H9 (cell line): Measurements from ENCODE around the gene HMX1. TPM values are rescaled to one million over a fixed set of nuclear protein-coding genes. Genes with fewer than 3 reads are reported as not detected.

Experiments used
- DNase-seq: peaks from one replicate; pipeline ENCODE4 v3.0.0-alpha.2; 2017
- H2AFZ ChIP-seq: one replicate; pipeline ENCODE4 v1.6.1; 2013; ENCODE audit warnings: mild to moderate bottlenecking, low read length, control low read depth, moderate library complexity
- H2AK5ac ChIP-seq: 2 replicates; pipeline ENCODE4 v1.6.1; 2013; ENCODE audit warnings: low read length, control low read depth, mixed read lengths; ENCODE audit not compliant: insufficient read length
- H2BK120ac ChIP-seq: one replicate; pipeline ENCODE4 v1.6.1; 2013; ENCODE audit warnings: low read depth, mild to moderate bottlenecking, low read length, control low read depth, inconsistent platforms; ENCODE audit not compliant: poor library complexity, severe bottlenecking
- H2BK12ac ChIP-seq: 2 replicates; pipeline ENCODE4 v1.6.1; 2013; ENCODE audit warnings: low read length, control low read depth, mixed read lengths, low read depth; ENCODE audit not compliant: insufficient read length
- H2BK15ac ChIP-seq: 2 replicates; pipeline ENCODE4 v1.6.1; 2013; ENCODE audit warnings: low read depth, low read length, control low read depth
- H2BK20ac ChIP-seq: one replicate; pipeline ENCODE4 v1.6.1; 2013; ENCODE audit warnings: low read depth, mild to moderate bottlenecking, low read length, control low read depth, inconsistent platforms; ENCODE audit not compliant: poor library complexity, severe bottlenecking
- H2BK5ac ChIP-seq: 2 replicates; pipeline ENCODE4 v1.6.1; 2013; ENCODE audit warnings: low read length, control low read depth, mixed read lengths; ENCODE audit not compliant: insufficient read length
- H3K14ac ChIP-seq: 2 replicates; pipeline ENCODE4 v1.6.1; 2013; ENCODE audit warnings: low read length, control low read depth; ENCODE audit not compliant: insufficient read depth
- H3K18ac ChIP-seq: 2 replicates; pipeline ENCODE4 v1.6.1; 2013; ENCODE audit warnings: low read depth, mild to moderate bottlenecking, mixed read lengths, low read length, control low read depth; ENCODE audit not compliant: insufficient read length
- H3K23ac ChIP-seq: 2 replicates; pipeline ENCODE4 v1.6.1; 2013; ENCODE audit warnings: low read length, control low read depth, mixed read lengths, low read depth; ENCODE audit not compliant: insufficient read length
- H3K23me2 ChIP-seq: 2 replicates; pipeline ENCODE4 v1.6.1; 2013; ENCODE audit warnings: low read depth, mild to moderate bottlenecking, mixed read lengths, low read length, control low read depth; ENCODE audit not compliant: insufficient read length, poor library complexity, severe bottlenecking
- H3K27ac ChIP-seq: 2 replicates; pipeline ENCODE4 v1.5.1; 2013; ENCODE audit warnings: low read length, control low read depth, mixed read lengths, low read depth; ENCODE audit not compliant: insufficient read length
- H3K27me3 ChIP-seq: 2 replicates; pipeline ENCODE4 v1.6.1; 2013; ENCODE audit warnings: low read length, control low read depth, inconsistent platforms; ENCODE audit not compliant: insufficient read depth
- H3K4ac ChIP-seq: 2 replicates; pipeline ENCODE4 v1.6.1; 2013; ENCODE audit warnings: low read depth, mild to moderate bottlenecking, control low read depth, inconsistent platforms, low read length, moderate library complexity
- H3K4me1 ChIP-seq: 2 replicates; pipeline ENCODE4 v1.6.1; 2013; ENCODE audit warnings: low read length, control low read depth, inconsistent platforms; ENCODE audit not compliant: insufficient read depth
- H3K4me2 ChIP-seq: 2 replicates; pipeline ENCODE4 v1.6.1; 2013; ENCODE audit warnings: low read length, control low read depth, mixed read lengths; ENCODE audit not compliant: insufficient read length, insufficient read depth
- H3K56ac ChIP-seq: 2 replicates; pipeline ENCODE4 v1.6.1; 2013; ENCODE audit warnings: low read depth, mild to moderate bottlenecking, mixed read lengths, low read length, control low read depth; ENCODE audit not compliant: insufficient read length
- H3K79me1 ChIP-seq: 2 replicates; pipeline ENCODE4 v1.6.1; 2013; ENCODE audit warnings: low read depth, mild to moderate bottlenecking, moderate library complexity, low read length, control low read depth, inconsistent platforms; ENCODE audit not compliant: insufficient read depth, poor library complexity, severe bottlenecking
- H3K79me2 ChIP-seq: 2 replicates; pipeline ENCODE4 v1.6.1; 2013; ENCODE audit warnings: low read length, control low read depth, inconsistent platforms; ENCODE audit not compliant: insufficient read depth
- H3K9ac ChIP-seq: 2 replicates; pipeline ENCODE4 v1.6.1; 2013; ENCODE audit warnings: low read length, control low read depth, mixed read lengths; ENCODE audit not compliant: insufficient read length; ENCODE audit errors: extremely low read depth
- H3K9me3 ChIP-seq: one replicate; pipeline ENCODE4 v1.6.1; 2013; ENCODE audit warnings: low read depth, low read length, inconsistent platforms; ENCODE audit not compliant: control insufficient read depth
- H3T11ph ChIP-seq: one replicate; pipeline ENCODE4 v1.6.1; 2013; ENCODE audit warnings: mild to moderate bottlenecking, low read length, control low read depth, inconsistent platforms
- H4K20me1 ChIP-seq: one replicate; pipeline ENCODE4 v1.6.1; 2013; ENCODE audit not compliant: control insufficient read depth, insufficient read length, insufficient read depth
- H4K5ac ChIP-seq: 2 replicates; pipeline ENCODE4 v1.6.1; 2013; ENCODE audit warnings: low read depth, mild to moderate bottlenecking, mixed read lengths, low read length, control low read depth; ENCODE audit not compliant: insufficient read length
- H4K8ac ChIP-seq: replicated peaks from 2 replicates; pipeline ENCODE4 v1.6.1; 2013; ENCODE audit warnings: low read length, control low read depth, mixed read lengths, low read depth; ENCODE audit not compliant: insufficient read length
- H4K91ac ChIP-seq: 2 replicates; pipeline ENCODE4 v1.6.1; 2013; ENCODE audit warnings: low read depth, mild to moderate bottlenecking, moderate library complexity, mixed read lengths, low read length, control low read depth; ENCODE audit not compliant: insufficient read length
- H3K27ac Mint-ChIP-seq, 3 experiments: 2 replicates in 2 of 3; 3 replicates in 1 of 3; pipeline ENCODE4 v1.8.0; 2020 to 2021; ENCODE audit warnings: mixed read lengths in 3 of 3, mild to moderate bottlenecking in 1 of 3, moderate library complexity in 1 of 3
- H3K27me3 Mint-ChIP-seq: 2 replicates; pipeline ENCODE4 v1.8.0; 2021; ENCODE audit warnings: low read depth, mild to moderate bottlenecking, moderate library complexity, mixed read lengths
- H3K36me3 Mint-ChIP-seq, 3 experiments: 2 replicates in 2 of 3; 3 replicates in 1 of 3; pipeline ENCODE4 v1.8.0; 2020 to 2021; ENCODE audit warnings: low read depth in 3 of 3, mixed read lengths in 3 of 3; ENCODE audit not compliant: insufficient read depth in 1 of 3
- H3K4me1 Mint-ChIP-seq, 2 experiments: 2 replicates each; pipeline ENCODE4 v1.8.0; 2020; ENCODE audit warnings: mixed read lengths in 2 of 2
- H3K4me3 Mint-ChIP-seq, 2 experiments: 2 replicates in 1 of 2; 3 replicates in 1 of 2; pipeline ENCODE4 v1.8.0; 2020 to 2021; ENCODE audit warnings: mild to moderate bottlenecking in 2 of 2, mixed read lengths in 2 of 2, moderate library complexity in 1 of 2
- H3K9me3 Mint-ChIP-seq, 2 experiments: 2 replicates in 1 of 2; 3 replicates in 1 of 2; pipeline ENCODE4 v1.8.0; 2020; ENCODE audit warnings: mild to moderate bottlenecking in 2 of 2, mixed read lengths in 2 of 2, moderate library complexity in 1 of 2
- CTCF ChIP-seq: fragments of 200-600 bp; sonication (generic); conservative IDR thresholded peaks from 3 replicates; pipeline ENCODE4 v1.8.0; 2021; ENCODE audit warnings: antibody characterized with exemption, mild to moderate bottlenecking
- WGBS: extraction: QIAGEN DNeasy Blood & Tissue Kit; methylation state at CpG from one replicate; pipeline ENCODE4 v1.1.7; 2013; ENCODE audit warnings: missing lambda C conversion rate, low lambda C conversion rate, mixed read lengths; ENCODE audit not compliant: insufficient read length; ENCODE audit errors: extremely low coverage; 5-methylcytosine and 5-hydroxymethylcytosine counted together
- total RNA-seq: library from RNA; stranded (reverse); gene quantifications from 2 replicates; pipeline ENCODE4 v1.2.1, GENCODE V29; 2021

The HMX1 gene
- total RNA-seq, 1 experiment from 2014 or later: 0.26 TPM

GRCh38 chr4:8900588-8900987 is 28.9 kb upstream of the HMX1 start:
- Histone ChIP-seq H4K91ac (no peak overlapping the region), H2BK15ac (no peak overlapping the region), H3K79me1 (no peaks in the 10 kb centered on the region), H2AFZ (no peak overlapping the region), H3K9me3 (peaks cover 13% of the 10 kb centered on the region), H2BK120ac (no peak overlapping the region), H3K18ac (no peak overlapping the region), H4K8ac (no peak overlapping the region), H3K9ac (no peak overlapping the region), H3T11ph (no peak overlapping the region), H2BK20ac (no peak overlapping the region), H3K27ac (no peak overlapping the region), H3K4ac (no peak overlapping the region), H3K4me1 (peaks cover 5% of the 10 kb centered on the region; the same call in 1 of the 2 replicates), H3K4me2 (no peak overlapping the region), H4K20me1 (no peaks in the 10 kb centered on the region), H2AK5ac (no peak overlapping the region), H3K23ac (no peak overlapping the region), H3K79me2 (no peaks in the 10 kb centered on the region), H3K56ac (no peak overlapping the region), H4K5ac (no peak overlapping the region), H3K14ac (no peak overlapping the region), H3K27me3 (peaks cover 3% of the 10 kb centered on the region; the same call in 1 of the 2 replicates), H2BK5ac (no peak overlapping the region), H2BK12ac (no peak overlapping the region), H3K23me2 (no peaks in the 10 kb centered on the region)
- peaks cover 29 to 30% of the 10 kb centered on the region in 2 experiments for H3K9me3 Mint-ChIP-seq
- H3K4me1 Mint-ChIP-seq: peaks cover 15 to 18% of the 10 kb centered on the region in 2 experiments
- no peak overlapping the region for H3K27ac Mint-ChIP-seq
- H3K36me3 Mint-ChIP-seq: peaks cover 0 to 7% (median 3%) of the 10 kb centered on the region in 3 experiments; a peak in 3 of 7 replicates
- no peak for TF ChIP-seq CTCF
- H3K4me3 Mint-ChIP-seq: no peak overlapping the region
- peaks cover 84% of the 10 kb centered on the region for H3K27me3 Mint-ChIP-seq
- no peak for DNase-seq
- no CpG with 5 or more reads among the region's 6 CpGs for WGBS
